Vagina (tissue), 2 donors: Measurements from ENCODE around the gene PSKH1. TPM values are rescaled to one million over a fixed set of nuclear protein-coding genes. Genes with fewer than 3 reads are reported as not detected.

Experiments used
- DNase-seq, 2 donors: peaks; one replicate each; pipeline ENCODE4 v3.0.0-alpha.2; 2017; ENCODE audit errors: extremely low spot score in 2 of 2
- H3K27ac ChIP-seq: fragments of 200-600 bp; sonication (generic); one replicate; pipeline ENCODE4 v1.5.1; 2019
- H3K27me3 ChIP-seq: fragments of 200-600 bp; sonication (generic); one replicate; pipeline ENCODE4 v1.5.1; 2019
- H3K36me3 ChIP-seq, 2 donors: fragments of 200-600 bp; sonication (generic); one replicate each; pipeline ENCODE4 v1.5.1; 2017 to 2019
- H3K4me1 ChIP-seq: fragments of 200-600 bp; sonication (generic); one replicate; pipeline ENCODE4 v1.5.1; 2019
- H3K4me3 ChIP-seq, 2 donors: fragments of 200-600 bp; sonication (generic); 1 replicate in 1 of 2; 2 replicates in 1 of 2; pipeline ENCODE4 v1.5.1; 2016 to 2019
- H3K9me3 ChIP-seq: fragments of 200-600 bp; sonication (generic); one replicate; pipeline ENCODE4 v1.5.1; 2019
- POLR2A ChIP-seq, 2 donors: fragments of 450-650 bp; IDR thresholded peaks; one replicate each; pipeline ENCODE4 v1.6.1; 2017; ENCODE audit warnings: antibody characterized with exemption in 2 of 2, mild to moderate bottlenecking in 2 of 2, moderate library complexity in 2 of 2
- POLR2AphosphoS5 ChIP-seq, 2 donors: sonication (generic); formaldehyde crosslinking; IDR thresholded peaks; one replicate each; pipeline ENCODE4 v1.9.0; 2017; ENCODE audit warnings: antibody characterized with exemption in 2 of 2, mild to moderate bottlenecking in 2 of 2, low read depth in 1 of 2; ENCODE audit not compliant: insufficient read depth in 1 of 2
- intact Hi-C: fragments of 100-400 bp; cut with DNase I; formaldehyde crosslinking; loops from one replicate; pipeline ENCODE4 v1.15.1; 2023
- total RNA-seq: library from RNA; depleted of rRNA; stranded (reverse); fragments of >200 nt; gene quantifications from one replicate; pipeline ENCODE4 v1.2.3, GENCODE V29; 2016
- TF ChIP-seq, protein P1 (sequence below), 3 experiments: fragments of 450-650 bp in 2 of 3; fragments of 200-600 bp in 1 of 3; sonication (generic) in 1 of 3; IDR thresholded peaks; one replicate each; pipeline ENCODE4 v1.5.1; 2017 to 2019; ENCODE audit warnings: antibody characterized with exemption in 3 of 3, mild to moderate bottlenecking in 2 of 3, moderate library complexity in 2 of 3

Gene PSKH1
- total RNA-seq, 1 donor from 2014 or later: 17.4 TPM

DNA sequence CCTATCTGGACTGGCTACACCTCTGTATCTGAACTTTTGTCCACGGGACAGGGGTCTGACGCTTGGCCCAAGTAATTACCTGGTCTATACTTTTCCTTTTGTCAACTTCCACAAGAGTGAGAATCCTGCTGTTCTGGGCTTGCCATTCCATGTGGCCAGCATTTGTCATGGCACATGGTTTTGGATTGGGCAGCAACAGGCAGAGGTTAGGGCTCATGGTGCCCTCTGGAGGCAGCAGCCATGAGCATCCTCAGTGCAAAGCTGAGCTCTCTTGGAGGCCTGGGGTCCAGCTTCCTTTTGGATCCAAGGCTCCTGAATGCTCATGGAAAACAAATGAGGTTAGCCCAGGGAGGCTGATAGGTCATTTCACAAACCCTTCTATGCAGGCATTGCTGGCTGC, 27.7 kb upstream of the PSKH1 start:
- H3K36me3 ChIP-seq: peaks cover 0 to 44% of the 10 kb centered on the region in 2 donors
- H3K4me1 ChIP-seq: peaks cover 37% of the 10 kb centered on the region
- TF ChIP-seq POLR2AphosphoS5 (IDR thresholded peaks at IDR 0.05; ENCODE audit: insufficient read depth in 1 of 2, low read depth in 1 of 2) (no peak), POLR2A (IDR thresholded peaks at IDR 0.05) (no peak)
- TF ChIP-seq, protein P1, sequence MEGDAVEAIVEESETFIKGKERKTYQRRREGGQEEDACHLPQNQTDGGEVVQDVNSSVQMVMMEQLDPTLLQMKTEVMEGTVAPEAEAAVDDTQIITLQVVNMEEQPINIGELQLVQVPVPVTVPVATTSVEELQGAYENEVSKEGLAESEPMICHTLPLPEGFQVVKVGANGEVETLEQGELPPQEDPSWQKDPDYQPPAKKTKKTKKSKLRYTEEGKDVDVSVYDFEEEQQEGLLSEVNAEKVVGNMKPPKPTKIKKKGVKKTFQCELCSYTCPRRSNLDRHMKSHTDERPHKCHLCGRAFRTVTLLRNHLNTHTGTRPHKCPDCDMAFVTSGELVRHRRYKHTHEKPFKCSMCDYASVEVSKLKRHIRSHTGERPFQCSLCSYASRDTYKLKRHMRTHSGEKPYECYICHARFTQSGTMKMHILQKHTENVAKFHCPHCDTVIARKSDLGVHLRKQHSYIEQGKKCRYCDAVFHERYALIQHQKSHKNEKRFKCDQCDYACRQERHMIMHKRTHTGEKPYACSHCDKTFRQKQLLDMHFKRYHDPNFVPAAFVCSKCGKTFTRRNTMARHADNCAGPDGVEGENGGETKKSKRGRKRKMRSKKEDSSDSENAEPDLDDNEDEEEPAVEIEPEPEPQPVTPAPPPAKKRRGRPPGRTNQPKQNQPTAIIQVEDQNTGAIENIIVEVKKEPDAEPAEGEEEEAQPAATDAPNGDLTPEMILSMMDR (IDR thresholded peaks at IDR 0.05): no peak
- no peak overlapping the region for H3K27ac ChIP-seq
- H3K9me3 ChIP-seq: no peaks in the 10 kb centered on the region
- intact Hi-C loops: no loop called here
- no peak for DNase-seq
- H3K27me3 ChIP-seq: no peaks in the 10 kb centered on the region
- H3K4me3 ChIP-seq: no peak overlapping the region

DNA sequence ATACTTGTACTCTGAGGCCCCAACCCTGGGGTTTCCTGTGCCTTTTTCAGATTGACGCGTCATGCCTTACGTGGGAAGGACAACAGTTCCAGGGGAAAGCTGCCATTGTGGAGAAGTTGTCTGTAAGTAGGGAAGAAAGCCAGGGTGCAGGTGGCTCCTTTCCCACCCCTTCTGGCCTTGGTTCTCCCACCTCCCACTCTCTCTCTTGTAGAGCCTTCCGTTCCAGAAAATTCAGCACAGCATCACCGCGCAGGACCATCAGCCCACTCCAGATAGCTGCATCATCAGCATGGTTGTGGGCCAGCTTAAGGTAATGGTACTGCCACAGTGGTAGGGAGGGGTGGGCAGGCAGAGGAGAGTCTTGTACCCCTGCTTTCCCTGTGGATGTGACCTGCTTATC, 24.8 kb upstream of the PSKH1 start:
- H3K27me3 ChIP-seq: no peaks in the 10 kb centered on the region
- H3K9me3 ChIP-seq: no peaks in the 10 kb centered on the region
- H3K4me3 ChIP-seq: no peak overlapping the region
- no peak overlapping the region for H3K27ac ChIP-seq
- H3K4me1 ChIP-seq: peaks cover 16% of the 10 kb centered on the region
- no peak for DNase-seq
- TF ChIP-seq POLR2A (IDR thresholded peaks at IDR 0.05) (no peak), POLR2AphosphoS5 (IDR thresholded peaks at IDR 0.05; ENCODE audit: insufficient read depth in 1 of 2, low read depth in 1 of 2) (no peak)
- TF ChIP-seq, protein P1 (IDR thresholded peaks at IDR 0.05): no peak
- intact Hi-C loops: no loop called here
- peaks cover 0 to 50% of the 10 kb centered on the region in 2 donors for H3K36me3 ChIP-seq

DNA sequence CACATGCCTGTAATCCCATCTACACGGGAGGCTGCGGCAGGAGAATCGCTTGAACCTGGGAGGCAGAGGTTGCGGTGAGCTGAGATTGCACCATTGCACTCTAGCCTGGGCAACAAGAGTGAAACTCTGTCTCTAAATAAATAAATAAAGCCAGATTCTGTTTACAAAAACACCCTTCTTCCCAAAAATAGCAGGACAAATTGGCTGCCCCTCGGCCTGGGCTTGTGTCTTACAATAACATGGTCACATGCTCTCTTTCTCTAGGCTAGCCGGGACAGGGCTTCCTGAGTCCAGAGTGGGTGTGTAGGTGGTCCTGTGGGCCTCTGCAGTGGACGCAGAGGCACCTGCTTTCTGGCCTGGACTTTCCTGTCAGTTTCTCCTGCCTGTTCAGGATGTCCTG, 23.4 kb upstream of the PSKH1 start:
- no peak overlapping the region for H3K27ac ChIP-seq
- peaks cover 0 to 50% of the 10 kb centered on the region in 2 donors for H3K36me3 ChIP-seq
- H3K27me3 ChIP-seq: no peaks in the 10 kb centered on the region
- H3K4me3 ChIP-seq: no peak overlapping the region
- TF ChIP-seq, protein P1 (IDR thresholded peaks at IDR 0.05): no peak
- no peak for TF ChIP-seq POLR2A (IDR thresholded peaks at IDR 0.05)
- TF ChIP-seq POLR2AphosphoS5 (IDR thresholded peaks at IDR 0.05; ENCODE audit: insufficient read depth in 1 of 2, low read depth in 1 of 2): no peak
- peaks cover 22% of the 10 kb centered on the region for H3K4me1 ChIP-seq
- H3K9me3 ChIP-seq: no peaks in the 10 kb centered on the region
- intact Hi-C loops: no loop called here
- DNase-seq: no peak

DNA sequence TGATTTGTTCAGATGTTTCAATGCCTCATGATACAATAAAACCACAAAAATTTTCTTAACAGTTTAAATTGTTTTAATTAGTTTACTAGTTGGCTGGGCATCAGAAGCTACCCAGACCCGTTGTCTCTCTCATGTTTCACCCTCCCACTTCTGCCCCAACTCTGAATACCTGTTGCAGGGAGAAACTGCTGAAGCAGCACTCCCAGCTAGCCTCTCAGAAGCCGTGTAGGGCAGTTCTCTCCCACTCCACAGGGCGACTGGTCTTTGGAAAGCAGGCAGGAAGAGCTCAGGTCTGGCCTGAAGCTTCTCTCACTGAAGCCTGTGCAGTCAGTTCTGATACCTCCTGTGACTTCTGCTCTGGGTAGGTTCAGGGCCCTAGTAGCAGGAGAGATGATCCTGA, 21.8 kb upstream of the PSKH1 start:
- Histone ChIP-seq H3K4me3 (no peak overlapping the region), H3K9me3 (no peaks in the 10 kb centered on the region), H3K36me3 (peaks cover 0 to 46% of the 10 kb centered on the region in 2 donors), H3K27ac (no peak overlapping the region), H3K4me1 (peaks cover 39% of the 10 kb centered on the region), H3K27me3 (no peaks in the 10 kb centered on the region)
- TF ChIP-seq POLR2AphosphoS5 (IDR thresholded peaks at IDR 0.05; ENCODE audit: insufficient read depth in 1 of 2, low read depth in 1 of 2): no peak
- TF ChIP-seq, protein P1 (IDR thresholded peaks at IDR 0.05): no peak
- TF ChIP-seq POLR2A (IDR thresholded peaks at IDR 0.05): no peak
- DNase-seq: no peak
- intact Hi-C loops: no loop called here

DNA sequence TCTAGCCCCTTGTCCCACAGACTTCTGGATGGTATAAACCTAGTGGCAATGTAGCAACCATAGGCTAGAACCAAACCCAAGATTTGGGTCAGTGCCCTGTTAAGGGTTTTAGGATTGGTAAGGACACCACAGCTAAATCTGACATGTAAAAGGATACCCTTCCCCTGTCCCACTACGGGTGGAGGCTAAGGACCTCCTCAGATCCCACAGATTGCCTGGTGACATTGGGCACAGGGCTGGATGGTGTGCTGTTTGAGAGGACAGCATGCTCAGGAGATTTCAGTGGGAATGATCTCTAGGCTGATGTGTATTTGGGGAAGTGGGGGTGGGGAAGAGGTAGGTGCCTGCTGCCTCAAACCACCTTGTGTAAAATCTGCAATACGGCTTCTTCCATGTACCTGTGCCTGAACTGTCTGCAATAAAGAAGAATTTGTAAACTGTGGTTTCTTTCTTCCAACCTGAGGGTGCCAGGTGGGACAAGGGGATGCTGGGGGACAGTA, 20.9 kb upstream of the PSKH1 start:
- H3K27ac ChIP-seq: peak overlapping the region; percentile 73
- H3K4me1 ChIP-seq: peaks cover 40% of the 10 kb centered on the region
- TF ChIP-seq, protein P1 (IDR thresholded peaks at IDR 0.05): no peak
- no peak for TF ChIP-seq POLR2A (IDR thresholded peaks at IDR 0.05)
- TF ChIP-seq POLR2AphosphoS5 (IDR thresholded peaks at IDR 0.05; ENCODE audit: insufficient read depth in 1 of 2, low read depth in 1 of 2): no peak
- peak overlapping the region; percentile 78 to 94 for H3K4me3 ChIP-seq
- H3K27me3 ChIP-seq: no peaks in the 10 kb centered on the region
- intact Hi-C loops: no loop called here
- peaks cover 0 to 50% of the 10 kb centered on the region in 2 donors for H3K36me3 ChIP-seq
- H3K9me3 ChIP-seq: no peaks in the 10 kb centered on the region
- no peak for DNase-seq
